DMS53 treated with DMSO at 0.1 percent for 48 hours (cell line): ENCODE measurements around the gene NTN5.
"Not testable (repeated sequence)": the region's sequence is repeated elsewhere in the genome, so short reads cannot be mapped to it uniquely, and the experiment has no call there.

Experiments used
- DNase-seq: peaks from one replicate; lab custom pipeline; 2025; ENCODE audit not compliant: unreplicated experiment; lab: John Stamatoyannopoulos, UW

The NTN5 gene

GRCh38 chr19:48645620-48646000, 27.2 kb downstream of the NTN5 start:
- DNase-seq = peak; percentile 63

GRCh38 chr19:48644839-48645619, 27.8 kb downstream of the NTN5 start:
- DNase-seq = peak; percentile 61

- no peak for DNase-seq
These were observed 28.5 kb downstream of the NTN5 start for GRCh38 chr19:48644355-48644754.

GRCh38 chr19:48642862-48643261, 30.0 kb downstream of the NTN5 start:
- no peak for DNase-seq

GRCh38 chr19:48641850-48642249, 31.0 kb downstream of the NTN5 start:
- DNase-seq = no peak

- DNase-seq = no peak
These were observed 33.1 kb downstream of the NTN5 start for GRCh38 chr19:48639483-48640375.

GRCh38 chr19:48638831-48639381, 33.9 kb downstream of the NTN5 start:
- DNase-seq = no peak

GRCh38 chr19:48637948-48638830, 34.6 kb downstream of the NTN5 start:
- peak; percentile 80 for DNase-seq

GRCh38 chr19:48637449-48637947, 35.3 kb downstream of the NTN5 start:
- DNase-seq = peak; percentile 95

GRCh38 chr19:48636859-48637448, 35.9 kb downstream of the NTN5 start, which contains the start of gene DBP:
Gene DBP (minus strand): TSS chr19:48637379. CDS start chr19:48636994, 385 bp downstream.
- DNase-seq = peak; percentile 63

GRCh38 chr19:48635966-48636858, 36.6 kb downstream of the NTN5 start:
- DNase-seq = no peak

- peak; percentile 45 for DNase-seq
These were observed 37.4 kb downstream of the NTN5 start for GRCh38 chr19:48635263-48635965.

- DNase-seq = peak; percentile 90
These were observed 38.2 kb downstream of the NTN5 start for GRCh38 chr19:48634424-48635262.

GRCh38 chr19:48634036-48634342, 38.8 kb downstream of the NTN5 start:
- no peak for DNase-seq

- no peak for DNase-seq
These were observed 39.4 kb downstream of the NTN5 start for GRCh38 chr19:48633148-48634035.

GRCh38 chr19:48632692-48633147, 40.1 kb downstream of the NTN5 start:
- DNase-seq = no peak

GRCh38 chr19:48632286-48632685, 40.5 kb downstream of the NTN5 start:
- DNase-seq = not testable (repeated sequence)
